Measurements from ENCODE around the gene IFT88.

DNA sequence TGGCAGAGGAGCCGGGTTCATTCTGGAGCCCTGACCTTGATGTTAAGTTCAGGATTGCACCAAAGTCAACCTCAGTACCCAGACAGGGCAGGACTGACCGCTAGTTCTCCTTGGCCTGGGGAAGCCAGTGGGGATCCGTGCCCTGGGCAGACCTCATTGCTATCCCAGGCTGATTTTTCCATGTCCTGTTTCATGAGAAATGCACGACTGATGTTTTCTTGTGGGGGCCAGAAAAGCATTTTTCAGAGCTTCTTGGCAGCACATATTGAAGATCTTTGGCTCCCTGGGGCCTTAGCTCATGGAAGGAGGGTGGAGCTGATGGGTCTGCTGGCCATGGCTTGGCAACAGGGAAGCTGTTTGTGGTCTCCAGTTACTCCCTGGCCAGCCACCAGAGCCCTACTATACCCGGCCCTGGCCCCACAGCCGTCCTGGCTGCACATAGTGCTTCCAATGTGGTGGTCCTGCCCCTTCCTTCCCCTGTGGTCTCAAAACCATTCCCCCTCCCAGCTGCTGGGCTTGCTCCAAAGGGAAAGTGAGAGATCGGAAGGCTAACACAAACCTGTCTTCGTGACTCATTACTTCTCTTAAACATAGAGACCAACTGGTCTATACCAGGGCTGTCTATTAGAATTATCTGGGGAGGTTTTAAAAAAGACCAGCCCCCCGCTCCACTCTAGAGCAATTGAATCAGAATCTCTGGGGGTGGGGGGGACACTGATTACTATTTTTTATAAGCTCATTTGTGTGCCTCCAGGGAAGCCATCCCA lies 147.8 kb downstream of the IFT88 start:
- no peak for TF ChIP-seq POLR2A (IDR thresholded peaks at IDR 0.05)
- no peak for TF ChIP-seq CTCF (IDR thresholded peaks at IDR 0.05)

Data from heart left ventricle (tissue), 13 donors.